Measurements from ENCODE around the gene MPO.

MPO gene, protein sequence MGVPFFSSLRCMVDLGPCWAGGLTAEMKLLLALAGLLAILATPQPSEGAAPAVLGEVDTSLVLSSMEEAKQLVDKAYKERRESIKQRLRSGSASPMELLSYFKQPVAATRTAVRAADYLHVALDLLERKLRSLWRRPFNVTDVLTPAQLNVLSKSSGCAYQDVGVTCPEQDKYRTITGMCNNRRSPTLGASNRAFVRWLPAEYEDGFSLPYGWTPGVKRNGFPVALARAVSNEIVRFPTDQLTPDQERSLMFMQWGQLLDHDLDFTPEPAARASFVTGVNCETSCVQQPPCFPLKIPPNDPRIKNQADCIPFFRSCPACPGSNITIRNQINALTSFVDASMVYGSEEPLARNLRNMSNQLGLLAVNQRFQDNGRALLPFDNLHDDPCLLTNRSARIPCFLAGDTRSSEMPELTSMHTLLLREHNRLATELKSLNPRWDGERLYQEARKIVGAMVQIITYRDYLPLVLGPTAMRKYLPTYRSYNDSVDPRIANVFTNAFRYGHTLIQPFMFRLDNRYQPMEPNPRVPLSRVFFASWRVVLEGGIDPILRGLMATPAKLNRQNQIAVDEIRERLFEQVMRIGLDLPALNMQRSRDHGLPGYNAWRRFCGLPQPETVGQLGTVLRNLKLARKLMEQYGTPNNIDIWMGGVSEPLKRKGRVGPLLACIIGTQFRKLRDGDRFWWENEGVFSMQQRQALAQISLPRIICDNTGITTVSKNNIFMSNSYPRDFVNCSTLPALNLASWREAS

DNA sequence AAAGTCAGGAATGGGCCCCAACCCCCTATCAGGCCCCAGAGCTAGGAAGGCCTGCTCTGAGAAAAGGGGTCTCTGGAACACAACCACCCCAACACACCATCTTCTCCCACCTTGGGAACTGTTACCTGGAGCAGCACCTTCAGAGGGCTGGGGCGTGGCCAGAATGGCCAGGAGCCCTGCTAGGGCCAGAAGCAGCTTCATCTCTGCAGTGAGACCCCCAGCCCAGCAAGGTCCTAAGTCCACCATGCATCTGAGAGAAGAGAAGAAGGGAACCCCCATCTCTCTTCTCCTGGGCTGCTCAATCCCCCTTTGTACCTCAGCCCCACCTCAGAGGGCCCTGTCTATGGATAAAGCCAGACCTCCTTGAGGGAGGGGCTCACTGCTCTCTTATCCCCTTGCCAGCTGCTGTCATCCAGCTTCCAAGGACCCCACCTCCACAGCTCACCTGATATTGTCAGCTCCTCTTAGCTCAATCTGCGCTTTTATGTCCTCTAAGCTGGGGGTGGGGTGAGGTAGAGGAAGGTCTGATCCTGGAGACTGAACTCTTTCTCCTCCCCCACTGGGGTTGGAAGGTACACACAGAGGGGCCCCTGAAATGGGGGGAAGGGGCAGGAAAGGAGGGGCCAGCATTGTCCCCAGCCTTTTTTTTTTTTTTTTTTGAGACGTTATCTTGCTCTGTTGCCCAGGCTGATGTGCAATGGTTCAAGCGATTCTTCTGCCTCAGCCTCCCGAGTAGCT is at the start of gene MPO:
MPO (minus strand) TSS at position 456 of the 738 bp plus-strand sequence; CDS start at position 279, 177 bp downstream.
- DNase-seq = no peak

GRCh38 chr17:58329810-58330537 is 49.2 kb upstream of the MPO start:
- no peak for DNase-seq

DNA sequence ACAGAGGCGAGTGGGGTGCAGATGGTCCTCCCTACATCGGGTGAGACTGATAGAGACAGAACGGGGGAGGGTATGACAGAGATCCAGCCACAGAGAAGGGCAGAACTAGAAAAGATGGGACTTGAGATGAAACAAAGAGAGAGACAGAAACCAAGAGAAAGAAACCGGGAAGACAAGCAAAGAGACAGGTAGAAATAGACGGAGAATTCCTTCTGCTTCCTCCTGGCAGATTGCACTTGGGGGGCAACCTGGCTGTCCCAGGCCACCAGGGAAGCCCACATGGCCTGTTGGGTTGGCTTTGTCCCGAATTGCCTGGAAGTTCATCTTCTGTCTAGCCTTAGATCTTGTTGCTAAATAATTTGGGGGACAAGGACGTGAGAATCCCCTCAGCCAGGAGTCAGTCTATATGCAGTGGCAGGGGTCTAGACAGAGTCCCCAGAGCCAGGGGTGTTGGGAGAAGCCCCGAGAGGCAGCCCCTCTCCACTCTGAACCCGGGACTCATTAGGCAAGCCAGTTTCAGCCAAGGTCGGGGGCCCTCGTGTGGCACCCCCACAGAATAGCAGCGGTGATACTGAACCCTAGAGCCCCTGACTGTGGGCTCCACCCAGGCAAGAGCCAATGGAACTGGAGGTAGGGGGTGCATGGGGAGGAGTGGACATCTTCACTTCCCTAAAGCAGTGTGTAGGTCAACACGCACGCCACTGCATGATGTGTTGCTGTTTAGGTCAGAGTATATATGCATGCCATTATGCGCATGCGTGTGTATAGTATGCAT is 48.5 kb upstream of the MPO start:
- peak; percentile 82 for DNase-seq

DNA sequence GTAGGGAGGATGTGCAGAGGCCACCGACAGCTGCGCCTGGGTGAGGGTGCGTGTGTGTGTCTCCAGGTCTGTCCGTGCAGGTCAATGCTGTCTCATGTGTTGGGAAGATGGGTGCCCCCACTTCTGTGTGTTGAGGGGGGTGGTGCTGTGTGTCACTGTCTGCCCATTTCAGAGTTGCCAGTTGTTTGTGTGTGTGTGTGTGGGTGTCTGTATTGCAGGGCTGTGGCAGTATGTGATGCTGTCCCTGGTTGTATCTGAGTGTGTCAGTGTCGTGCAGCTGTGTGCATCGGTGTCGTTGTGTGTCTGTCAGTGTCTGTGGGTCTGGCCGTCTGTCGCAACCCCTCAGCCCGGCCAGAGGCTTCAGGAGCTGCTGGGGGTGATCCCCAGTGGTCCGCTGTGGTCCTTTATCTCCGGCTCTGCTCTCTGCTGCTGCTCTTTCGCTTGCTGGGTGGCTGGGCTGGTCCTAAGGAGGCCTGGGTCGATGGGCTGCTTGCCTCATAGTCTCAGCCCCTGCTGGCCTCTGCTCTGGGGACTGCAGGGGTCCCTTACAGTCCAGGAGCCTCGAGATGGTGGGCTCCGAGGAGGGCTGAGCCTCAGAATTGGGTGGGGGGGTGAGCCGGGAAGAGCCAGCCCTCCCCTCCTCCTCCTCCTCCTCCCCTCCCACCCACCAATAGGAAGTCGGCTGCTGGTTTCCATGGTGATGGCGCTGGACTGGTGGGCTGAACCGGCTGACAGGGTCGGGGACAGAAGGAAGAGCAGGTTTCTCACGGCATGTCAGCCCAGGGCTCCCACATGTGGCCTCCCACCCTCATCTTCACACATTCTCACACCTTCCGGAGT is 47.7 kb upstream of the MPO start, which contains the start of gene TSPOAP1:
TSPOAP1 (minus strand) TSS at position 601 of the 840 bp plus-strand sequence. CDS start 875 bp downstream, outside the sequence.
- peak; percentile 82 for DNase-seq

- no peak for DNase-seq
These were observed 46.8 kb upstream of the MPO start for GRCh38 chr17:58327363-58328194.

DNA sequence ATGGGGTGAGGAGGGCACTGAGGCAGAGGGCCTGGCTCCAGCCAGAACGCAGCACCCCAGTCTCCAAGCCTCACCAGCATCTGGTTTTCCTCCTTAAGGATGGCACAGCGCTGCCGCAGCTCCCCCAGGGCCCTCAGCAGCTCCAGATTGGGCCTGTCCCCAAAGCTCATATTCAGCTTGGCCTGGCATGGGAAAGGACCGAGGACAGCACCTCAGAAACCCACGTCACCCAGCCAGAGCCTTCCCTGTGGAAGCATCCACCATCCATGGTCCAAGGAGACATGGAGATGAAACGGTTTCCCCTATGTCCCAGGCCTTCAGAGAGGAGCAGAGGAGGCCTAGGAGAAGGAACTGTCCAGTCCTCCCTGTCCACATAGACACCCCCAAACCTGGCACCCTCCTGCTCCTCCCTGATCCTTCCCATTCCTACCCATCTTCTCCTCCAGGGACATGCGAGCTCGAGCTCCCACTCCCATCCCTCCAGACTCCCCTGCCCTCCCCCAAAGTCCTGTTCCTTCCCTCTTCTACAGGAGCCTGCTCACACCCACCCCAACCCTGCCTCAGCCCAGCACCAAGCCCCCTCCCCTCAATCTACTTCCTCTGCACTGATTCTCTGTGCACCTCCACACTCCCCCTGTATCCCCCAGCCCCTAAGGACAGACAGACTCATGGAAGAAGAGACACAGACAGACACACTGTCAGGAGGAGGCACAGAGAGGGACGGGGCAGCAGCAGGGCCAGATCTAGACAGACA is 46.1 kb upstream of the MPO start:
- DNase-seq = no peak

DNA sequence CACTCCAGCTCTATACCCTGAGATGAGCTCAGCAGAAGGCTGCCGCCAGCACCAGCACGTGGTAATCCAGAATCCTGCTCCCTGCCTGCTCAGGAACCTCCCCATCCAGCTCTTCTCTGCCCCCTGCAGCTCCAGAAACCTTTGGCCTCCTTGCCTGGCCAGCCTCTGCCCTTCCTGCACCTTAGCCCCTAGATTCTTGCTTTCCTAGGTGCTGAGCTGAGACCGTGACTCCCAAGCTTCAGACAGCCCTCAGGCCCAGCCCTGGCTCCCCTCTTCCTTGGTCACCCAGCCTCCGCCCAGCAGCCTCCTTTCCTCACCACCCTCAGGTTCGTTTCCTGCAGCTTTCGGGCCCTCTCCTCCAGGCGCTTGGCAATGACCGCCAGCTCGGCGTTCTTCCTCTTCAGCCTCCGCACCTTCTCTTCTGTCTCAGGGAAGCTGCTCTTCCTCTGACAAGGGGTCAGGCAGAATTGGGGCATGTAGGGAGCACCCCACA is 45.3 kb upstream of the MPO start:
- no peak for DNase-seq

DNA sequence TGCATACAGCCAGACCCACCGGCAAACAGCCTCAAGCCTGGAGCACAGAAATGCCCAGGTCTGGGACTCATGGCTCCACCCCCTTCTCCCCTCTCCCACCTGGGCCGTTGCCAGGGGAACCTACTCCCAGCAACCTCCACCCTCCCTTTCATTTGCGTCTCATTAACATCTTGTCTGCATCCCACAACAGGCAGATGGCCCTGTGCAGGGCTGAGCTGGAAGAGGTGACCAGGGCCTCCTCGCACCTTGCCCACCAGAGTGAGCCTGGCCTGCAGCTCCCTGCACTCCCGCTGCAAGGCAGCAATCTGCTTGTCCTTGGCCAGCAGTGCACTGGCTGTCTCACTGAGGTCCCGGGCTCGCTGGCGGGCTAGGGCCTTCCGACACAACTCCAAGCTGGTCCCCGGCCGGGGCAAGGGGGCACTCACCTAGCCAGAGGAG is 44.6 kb upstream of the MPO start:
- no peak for DNase-seq

GRCh38 chr17:58324409-58325288 is 43.9 kb upstream of the MPO start:
- DNase-seq = no peak

DNA sequence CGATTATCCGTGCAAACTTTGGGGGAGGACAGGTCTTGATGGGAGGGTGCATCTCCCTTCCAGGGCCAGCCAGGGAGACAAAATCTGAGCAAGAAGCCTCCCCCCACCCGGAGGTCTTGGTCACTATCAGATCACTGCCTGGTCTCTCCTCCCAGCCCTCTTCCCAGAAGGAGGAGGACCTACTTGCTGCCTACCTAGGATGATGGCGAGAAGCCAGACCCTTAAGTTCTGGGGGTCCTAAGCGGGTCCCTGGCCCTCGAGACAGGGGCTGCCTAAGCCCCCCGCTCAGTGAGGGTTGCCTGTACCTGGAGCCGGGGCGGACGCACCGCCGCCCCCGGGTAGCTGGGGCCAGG is 43.3 kb upstream of the MPO start:
- DNase-seq = no peak

GRCh38 chr17:58323366-58324055 is 42.8 kb upstream of the MPO start:
- no peak for DNase-seq

- DNase-seq = no peak
These were observed 41.9 kb upstream of the MPO start for GRCh38 chr17:58322581-58323185.

DNA sequence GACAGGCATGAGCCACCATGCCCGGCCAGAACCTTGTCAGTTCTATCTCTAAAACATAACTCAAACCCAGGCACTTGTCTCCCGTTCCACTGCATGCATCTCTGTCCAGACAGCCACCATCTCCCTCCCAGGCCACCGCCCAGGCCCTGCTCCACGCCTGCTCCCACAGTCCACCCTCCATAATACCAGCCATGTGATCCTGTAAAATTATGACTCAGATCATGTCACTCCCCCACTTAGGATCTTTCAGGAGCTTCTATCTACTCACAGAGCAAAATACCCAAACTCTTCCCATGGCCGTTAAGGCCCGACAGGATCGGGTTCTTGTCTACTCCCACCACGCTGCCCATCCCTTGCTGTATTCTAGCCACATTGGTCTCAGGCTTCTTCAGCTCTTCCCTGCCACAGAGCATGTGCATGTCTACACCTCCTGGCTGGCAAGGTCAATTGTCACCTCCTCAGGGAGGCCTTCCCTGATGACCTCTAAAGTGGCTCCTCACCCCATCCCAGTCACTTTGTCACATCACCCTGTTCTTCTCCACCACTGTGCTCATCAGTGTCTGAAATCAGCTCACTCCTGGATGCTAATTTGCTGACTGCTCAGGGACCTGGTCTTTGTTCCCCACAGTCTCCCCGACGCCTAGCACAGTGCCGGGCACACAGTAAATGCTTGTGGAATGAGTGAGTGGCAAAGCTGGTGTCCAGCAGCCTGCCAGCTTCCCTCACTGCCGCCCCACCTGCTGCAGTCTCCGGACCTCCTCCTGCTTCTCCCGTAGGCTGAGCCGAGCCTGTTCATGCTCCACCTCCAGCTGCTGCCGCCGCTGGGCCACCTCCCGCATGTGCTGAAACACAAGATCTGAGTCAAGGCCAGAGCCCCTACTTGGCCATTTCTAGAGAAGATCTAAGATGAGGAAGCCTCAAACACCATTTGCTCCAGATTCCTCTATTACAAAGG is 41.1 kb upstream of the MPO start:
- DNase-seq = no peak

DNA sequence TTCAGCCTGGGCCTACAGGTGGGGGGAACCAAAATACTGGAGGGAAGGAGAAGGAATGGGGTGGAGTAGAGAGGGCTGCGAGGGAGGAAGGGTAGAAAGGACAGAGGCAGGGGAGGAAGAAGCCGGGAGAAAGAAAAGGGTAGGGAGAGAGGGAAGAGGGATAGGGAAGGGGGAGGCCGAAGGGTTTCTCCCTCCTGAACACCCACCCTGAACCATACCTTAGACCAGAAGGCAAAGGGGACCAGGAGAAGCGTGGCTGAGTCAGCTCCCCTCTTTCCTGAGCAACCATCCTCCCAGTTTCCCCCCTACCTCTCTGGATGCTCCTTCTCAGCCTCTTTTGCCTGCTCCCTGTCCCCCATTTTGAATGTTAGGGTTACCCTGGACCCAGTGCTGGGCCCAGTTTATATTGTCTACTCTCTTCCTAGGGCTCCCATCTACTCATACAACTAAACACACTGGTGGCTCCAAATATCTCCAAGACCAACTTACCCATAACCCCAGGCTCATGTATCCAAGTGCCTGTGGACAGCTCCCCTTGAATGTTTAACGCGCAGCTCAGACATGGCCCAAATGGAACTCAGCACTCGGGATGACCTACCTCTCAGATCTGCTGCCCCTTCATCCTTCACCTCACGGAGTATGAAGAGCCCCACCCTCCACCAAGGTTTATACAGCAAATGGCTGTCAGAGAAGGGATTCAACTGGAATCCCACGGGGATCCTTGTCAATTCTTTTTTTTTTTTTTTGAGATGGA is 40.0 kb upstream of the MPO start:
- no peak for DNase-seq

DNA sequence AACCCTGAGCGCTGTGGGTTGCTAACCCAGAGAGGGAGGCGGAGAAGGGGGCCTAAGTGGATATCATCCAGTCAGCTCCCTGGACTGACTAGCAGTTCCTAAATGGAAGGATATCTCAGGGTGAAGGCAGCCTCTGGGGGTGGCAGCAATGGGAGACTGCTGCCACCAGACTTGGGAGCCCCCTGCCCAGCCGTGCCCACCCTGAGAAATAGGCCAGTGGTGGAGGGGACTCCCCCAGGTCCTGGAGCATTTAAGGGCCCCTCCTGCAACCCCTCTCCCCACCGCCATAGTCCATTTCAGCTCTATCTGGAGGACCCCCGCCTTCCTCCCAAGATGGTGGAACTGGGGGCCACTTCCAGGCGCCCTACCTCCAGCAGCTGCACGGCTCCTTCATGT is 39.4 kb upstream of the MPO start:
- DNase-seq = no peak

Measured in stimulated activated CD4-positive, alpha-beta T cell treated with anti-CD3 and anti-CD28 coated beads, Interleukin-4, amount 100 ng/mL, for 1 hour (primary cell).